ENCODE results near the gene RIPOR2.

The RIPOR2 gene

GRCh38 chr6:24867104-24867703 is 68.6 kb downstream of the RIPOR2 start:
- DNase-seq (ENCODE audit: low spot score) = no peak
- H3K27ac ChIP-seq = no peak overlapping the region
- CTCF ChIA-PET = no interaction called here
- no peak for TF ChIP-seq CTCF (conservative IDR thresholded peaks at IDR 0.05; ENCODE audit: low read depth)
- POLR2A ChIA-PET (ENCODE audit: low non-redundant PET) = no interaction called here

- ChIA-PET CTCF (interaction anchor here (0.6 kb wide), 1 partner anchor 578 kb away, joined by 3 read pairs; no protein-coding TSS in a partner anchor), POLR2A (ENCODE audit: low non-redundant PET) (no interaction called here)
- TF ChIP-seq CTCF (conservative IDR thresholded peaks at IDR 0.05; ENCODE audit: low read depth) = no peak
- DNase-seq (ENCODE audit: low spot score) = no peak
- no peak overlapping the region for H3K27ac ChIP-seq
Observed at GRCh38 chr6:24865161-24865560, 70.6 kb downstream of the RIPOR2 start.

- ChIA-PET POLR2A (ENCODE audit: low non-redundant PET) (no interaction called here), CTCF (no interaction called here)
- TF ChIP-seq CTCF (conservative IDR thresholded peaks at IDR 0.05; ENCODE audit: low read depth) = no peak
- DNase-seq (ENCODE audit: low spot score) = no peak
- H3K27ac ChIP-seq = no peak overlapping the region
Observed at GRCh38 chr6:24864343-24864742, 71.4 kb downstream of the RIPOR2 start.

GRCh38 chr6:24861934-24862333 is 73.8 kb downstream of the RIPOR2 start:
- TF ChIP-seq CTCF (conservative IDR thresholded peaks at IDR 0.05; ENCODE audit: low read depth) = no peak
- no peak for DNase-seq (ENCODE audit: low spot score)
- CTCF ChIA-PET = interaction anchor here (0.7 kb wide), 1 partner anchor 156 kb away, joined by 3 read pairs; no protein-coding TSS in a partner anchor
- H3K27ac ChIP-seq = no peak overlapping the region
- POLR2A ChIA-PET (ENCODE audit: low non-redundant PET) = no interaction called here

GRCh38 chr6:24859608-24860200 is 76.1 kb downstream of the RIPOR2 start:
- POLR2A ChIA-PET (ENCODE audit: low non-redundant PET) = no interaction called here
- TF ChIP-seq CTCF (conservative IDR thresholded peaks at IDR 0.05; ENCODE audit: low read depth) = no peak
- CTCF ChIA-PET = interaction anchor here (1.2 to 1.9 kb wide), 2 partner anchors 132 to 158 kb away, joined by 5 to 6 read pairs; no protein-coding TSS in a partner anchor
- no peak overlapping the region for H3K27ac ChIP-seq
- DNase-seq (ENCODE audit: low spot score) = peak; percentile 57

- CTCF ChIA-PET = interaction anchor here (0.7 to 1.9 kb wide), 3 partner anchors 55 to 159 kb away, joined by 3 to 6 read pairs (median 5); no protein-coding TSS in a partner anchor
- H3K27ac ChIP-seq = no peak overlapping the region
- TF ChIP-seq CTCF (conservative IDR thresholded peaks at IDR 0.05; ENCODE audit: low read depth) = no peak
- POLR2A ChIA-PET (ENCODE audit: low non-redundant PET) = no interaction called here
- no peak for DNase-seq (ENCODE audit: low spot score)
Observed at GRCh38 chr6:24859132-24859531, 76.6 kb downstream of the RIPOR2 start.
